GM23248 (cell line): Measurements from ENCODE around the gene TYMP.

Experiments
- EZH2 ChIP-seq: fragments of 200-600 bp; sonication (generic); IDR thresholded peaks from 2 replicates; pipeline ENCODE4 v1.6.1; 2018; ENCODE audit warnings: antibody characterized with exemption, mild to moderate bottlenecking; ENCODE audit not compliant: insufficient read depth, poor library complexity, severe bottlenecking
- EZH2phosphoT487 ChIP-seq: fragments of 200-600 bp; sonication (generic); IDR thresholded peaks from 2 replicates; pipeline ENCODE4 v1.6.1; 2018; ENCODE audit warnings: antibody characterized with exemption, moderate library complexity, mild to moderate bottlenecking, low read depth; ENCODE audit not compliant: insufficient read depth

- no peak for TF ChIP-seq EZH2
- no peak for TF ChIP-seq EZH2phosphoT487
These were observed 30.2 kb upstream of the TYMP start for GRCh38 chr22:50560034-50560433.
